Neutrophil (primary cell): Measurements from ENCODE around the gene SLC66A3.
"Not testable (repeated sequence)": the region's sequence is repeated elsewhere in the genome, so short reads cannot be mapped to it uniquely, and the experiment has no call there.

Experiments used
- H3K27ac ChIP-seq: fragments of 200-600 bp; sonication (generic); 2 replicates; pipeline ENCODE4 v1.5.1; 2016; ENCODE audit warnings: mild to moderate bottlenecking, moderate library complexity
- H3K27me3 ChIP-seq: fragments of 200-600 bp; sonication (generic); 2 replicates; pipeline ENCODE4 v1.6.0; 2016; ENCODE audit warnings: mild to moderate bottlenecking
- H3K36me3 ChIP-seq: fragments of 200-600 bp; sonication (generic); 2 replicates; pipeline ENCODE4 v1.5.1; 2017
- H3K4me1 ChIP-seq, 2 experiments: fragments of 200-600 bp in 1 of 2; sonication (generic) in 1 of 2; 1 replicate in 1 of 2; 2 replicates in 1 of 2; pipeline versions ENCODE4 v1.5.1 to v1.6.1; 2013 to 2016; ENCODE audit warnings: low read depth in 1 of 2, low read length in 1 of 2, mild to moderate bottlenecking in 1 of 2, moderate library complexity in 1 of 2; ENCODE audit not compliant: control insufficient read depth in 1 of 2, insufficient read depth in 1 of 2
- H3K4me3 ChIP-seq, 2 experiments: fragments of 200-600 bp in 1 of 2; sonication (generic) in 1 of 2; 1 replicate in 1 of 2; 2 replicates in 1 of 2; pipeline ENCODE4 v1.5.1; 2013 to 2016; ENCODE audit warnings: low read depth in 1 of 2, low read length in 1 of 2, mild to moderate bottlenecking in 1 of 2, moderate library complexity in 1 of 2
- H3K9me3 ChIP-seq: fragments of 200-600 bp; sonication (generic); 2 replicates; pipeline ENCODE4 v1.5.1; 2016
- CTCF ChIP-seq: fragments of 200-600 bp; sonication (generic); IDR thresholded peaks from 2 replicates; pipeline ENCODE4 v1.5.1; 2016; ENCODE audit warnings: antibody characterized with exemption

Gene SLC66A3

GRCh38 chr2:11160256-11160655 is 5.0 kb downstream of the SLC66A3 start:
- TF ChIP-seq CTCF, result no peak
- H3K27me3 ChIP-seq, result peaks cover 5% of the 10 kb centered on the region
- H3K4me3 ChIP-seq, result no peak overlapping the region
- peaks cover 5% of the 10 kb centered on the region for H3K36me3 ChIP-seq
- H3K9me3 ChIP-seq, result no peaks in the 10 kb centered on the region
- no peak overlapping the region for H3K27ac ChIP-seq
- peaks cover 11 to 14% of the 10 kb centered on the region in 2 experiments for H3K4me1 ChIP-seq

- H3K27me3 ChIP-seq, result peaks cover 5% of the 10 kb centered on the region
- no peak for TF ChIP-seq CTCF
- no peak overlapping the region for H3K4me3 ChIP-seq
- H3K9me3 ChIP-seq, result no peaks in the 10 kb centered on the region
- no peak overlapping the region for H3K27ac ChIP-seq
- peaks cover 7 to 8% of the 10 kb centered on the region in 2 experiments for H3K4me1 ChIP-seq
- peaks cover 5% of the 10 kb centered on the region for H3K36me3 ChIP-seq
These were observed 5.6 kb downstream of the SLC66A3 start for GRCh38 chr2:11160731-11161455.

GRCh38 chr2:11161747-11162146 is 6.5 kb downstream of the SLC66A3 start:
- no peaks in the 10 kb centered on the region for H3K9me3 ChIP-seq
- H3K4me1 ChIP-seq, result no peaks in the 10 kb centered on the region
- no peak for TF ChIP-seq CTCF
- H3K27ac ChIP-seq, result no peak overlapping the region
- H3K27me3 ChIP-seq, result peaks cover under 1% of the 10 kb centered on the region
- peaks cover 5% of the 10 kb centered on the region for H3K36me3 ChIP-seq
- no peak overlapping the region for H3K4me3 ChIP-seq

DNA sequence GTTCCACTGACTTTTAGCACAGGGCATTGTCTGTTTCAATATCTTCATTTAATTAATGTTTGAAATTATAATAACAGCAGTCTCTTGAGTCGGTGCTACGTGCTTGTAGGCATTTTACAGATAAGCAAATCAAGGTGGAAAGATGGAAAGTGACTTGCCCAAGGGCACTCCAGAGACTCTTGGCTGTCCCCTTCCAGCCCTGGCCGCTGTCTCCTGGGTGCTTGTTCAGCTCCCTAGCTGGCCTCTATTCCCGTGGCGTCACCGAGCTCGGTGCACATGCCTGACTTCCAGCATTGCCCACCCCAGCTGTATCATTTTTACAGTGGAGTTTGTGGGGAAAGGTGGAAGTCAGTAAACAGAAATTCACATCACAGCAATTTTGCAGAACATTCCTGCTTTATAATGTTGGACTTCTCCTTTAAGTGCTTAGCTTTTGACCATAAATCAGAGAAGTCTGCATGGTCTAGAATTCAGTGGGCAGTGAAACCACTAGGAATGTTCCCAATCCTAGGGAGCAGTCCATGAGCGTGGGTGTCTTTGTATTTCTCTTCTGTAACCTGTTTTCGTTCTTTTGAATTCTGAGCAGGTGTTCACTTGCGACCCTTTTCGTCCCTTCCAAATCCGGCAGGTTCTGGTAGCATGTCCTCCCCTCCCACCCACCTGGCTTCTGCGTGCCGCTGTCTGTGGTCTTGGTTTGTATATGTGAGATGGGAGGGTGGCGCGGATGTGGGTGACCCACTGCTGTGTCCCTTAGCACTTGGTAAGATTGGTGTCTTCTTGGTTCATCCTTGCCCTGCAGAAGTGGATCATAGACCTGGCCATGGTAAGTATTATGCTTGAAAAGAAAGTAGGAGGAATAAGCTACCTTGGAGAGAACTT is 8.4 kb downstream of the SLC66A3 start:
- H3K27me3 ChIP-seq, result no peaks in the 10 kb centered on the region
- TF ChIP-seq CTCF, result no peak
- H3K9me3 ChIP-seq, result no peaks in the 10 kb centered on the region

DNA sequence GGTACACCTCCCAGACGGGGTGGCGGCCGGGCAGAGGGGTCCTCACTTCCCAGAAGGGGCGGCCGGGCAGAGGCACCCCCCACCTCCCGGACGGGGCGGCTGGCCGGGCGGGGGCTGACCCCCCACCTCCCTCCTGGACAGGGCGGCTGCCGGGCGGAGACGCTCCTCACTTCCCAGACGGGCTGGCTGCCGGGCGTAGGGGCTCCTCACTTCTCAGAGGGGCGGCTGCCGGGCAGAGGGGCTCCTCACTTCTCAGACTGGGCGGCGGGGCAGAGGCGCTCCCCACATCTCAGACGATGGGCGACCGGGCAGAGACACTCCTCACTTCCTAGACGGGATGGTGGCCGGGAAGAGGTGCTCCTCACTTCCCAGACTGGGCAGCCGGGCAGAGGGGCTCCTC is 9.8 kb downstream of the SLC66A3 start:
- H3K4me1 ChIP-seq, H3K27me3 ChIP-seq, H3K27ac ChIP-seq, H3K36me3 ChIP-seq, H3K4me3 ChIP-seq, H3K9me3 ChIP-seq: not testable (repeated sequence)

More for the DNA sequence above, 8.4 kb downstream of the SLC66A3 start:
- Histone ChIP-seq H3K27ac (no peak overlapping the region), H3K4me3 (no peak overlapping the region), H3K4me1 (no peaks in the 10 kb centered on the region), H3K36me3 (peaks cover 5% of the 10 kb centered on the region)

- H3K27me3 ChIP-seq, result no peaks in the 10 kb centered on the region
- no peak overlapping the region for H3K27ac ChIP-seq
- no peaks in the 10 kb centered on the region for H3K9me3 ChIP-seq
- no peaks in the 10 kb centered on the region for H3K4me1 ChIP-seq
- TF ChIP-seq CTCF, result no peak
- H3K4me3 ChIP-seq, result no peak overlapping the region
- peaks cover 5% of the 10 kb centered on the region for H3K36me3 ChIP-seq
These were observed 11.2 kb downstream of the SLC66A3 start for GRCh38 chr2:11166476-11166875.
